Measurements from ENCODE around the gene SLC44A5. TPM values are rescaled to one million over a fixed set of nuclear protein-coding genes. Genes with fewer than 3 reads are reported as not detected.
"Not testable (repeated sequence)": the region's sequence is repeated elsewhere in the genome, so short reads cannot be mapped to it uniquely, and the experiment has no call there.

Gene SLC44A5
- total RNA-seq, 2 experiments from 2014 or later, result 0.79 to 0.89 TPM

DNA sequence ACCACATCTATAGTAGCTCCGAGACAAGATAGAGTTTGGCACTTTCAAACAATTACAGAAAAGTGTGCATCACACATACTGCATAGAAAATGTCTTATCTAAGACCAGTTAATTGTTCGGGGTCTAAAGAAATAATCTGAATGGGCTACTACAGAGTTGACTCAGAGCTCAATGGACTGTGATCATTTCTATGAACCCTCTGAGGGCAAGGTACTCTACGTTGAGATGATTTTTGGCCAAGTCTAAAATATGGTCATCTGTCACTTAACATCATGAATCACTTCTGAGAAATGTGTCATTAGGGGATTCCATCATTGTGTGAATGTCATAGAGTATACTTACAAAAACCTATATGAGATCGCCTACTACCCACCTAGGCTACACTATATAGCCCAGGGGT, 123.5 kb downstream of the SLC44A5 start:
- Mint-ChIP-seq H3K27me3 (no peaks in the 10 kb centered on the region), H3K36me3 (no peaks in the 10 kb centered on the region), H3K4me1 (no peaks in the 10 kb centered on the region), H3K27ac (no peak overlapping the region), H3K4me3 (no peak overlapping the region), H3K9me3 (peaks cover 1% of the 10 kb centered on the region)
- DNase-seq (no peak), ATAC-seq (ENCODE audit: low read depth) (no peak)
- POLR2A ChIA-PET, result no interaction called here

DNA sequence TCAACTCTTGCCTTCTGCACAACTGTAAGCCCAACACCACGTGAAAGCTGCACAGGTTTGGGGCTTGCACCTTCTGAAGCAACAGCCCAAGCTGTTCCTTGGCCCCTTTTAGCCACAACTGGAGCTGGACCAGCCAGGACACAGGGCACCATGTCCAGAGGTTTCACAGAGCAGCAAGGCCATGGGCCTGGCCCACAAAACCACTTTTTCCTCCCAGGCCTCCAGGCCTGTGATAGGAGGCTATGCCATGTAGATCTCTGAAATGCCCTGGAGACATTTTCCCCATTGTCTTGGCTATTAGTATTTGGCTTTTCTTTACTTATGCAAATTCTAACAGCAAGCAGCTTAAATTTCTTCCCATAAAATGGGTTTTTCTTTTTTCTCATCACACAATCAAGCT, 126.1 kb downstream of the SLC44A5 start:
- Mint-ChIP-seq H3K27ac (no peak overlapping the region), H3K9me3 (peaks cover 4% of the 10 kb centered on the region), H3K36me3 (no peaks in the 10 kb centered on the region), H3K4me1 (no peaks in the 10 kb centered on the region), H3K27me3 (no peaks in the 10 kb centered on the region), H3K4me3 (no peak overlapping the region)
- POLR2A ChIA-PET, result no interaction called here
- DNase-seq, result no peak
- ATAC-seq (ENCODE audit: low read depth), result no peak

DNA sequence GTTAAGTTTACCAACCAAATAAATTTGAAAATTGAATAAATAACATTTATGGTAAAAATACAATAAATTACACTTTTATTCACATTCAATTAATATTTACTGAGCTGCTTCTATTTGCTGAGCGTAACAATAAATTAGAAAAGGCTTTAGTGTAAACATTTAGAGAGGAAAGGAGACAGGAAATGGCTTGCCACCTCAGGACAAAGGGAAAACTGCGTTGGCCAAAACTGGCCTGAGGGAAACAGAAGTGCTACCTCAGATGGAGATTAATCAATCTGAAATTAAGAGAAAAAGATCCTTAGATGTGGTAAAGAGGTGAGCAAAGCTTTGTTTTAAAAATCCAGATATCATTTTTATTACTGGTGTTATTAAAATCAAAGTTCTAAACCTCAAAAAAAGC, 128.0 kb downstream of the SLC44A5 start:
- Mint-ChIP-seq H3K27ac (no peak overlapping the region), H3K36me3 (no peaks in the 10 kb centered on the region), H3K4me3 (no peak overlapping the region), H3K27me3 (no peaks in the 10 kb centered on the region), H3K4me1 (no peaks in the 10 kb centered on the region), H3K9me3 (peaks cover 4% of the 10 kb centered on the region)
- ATAC-seq (ENCODE audit: low read depth) (no peak), DNase-seq (no peak)
- POLR2A ChIA-PET, result no interaction called here

DNA sequence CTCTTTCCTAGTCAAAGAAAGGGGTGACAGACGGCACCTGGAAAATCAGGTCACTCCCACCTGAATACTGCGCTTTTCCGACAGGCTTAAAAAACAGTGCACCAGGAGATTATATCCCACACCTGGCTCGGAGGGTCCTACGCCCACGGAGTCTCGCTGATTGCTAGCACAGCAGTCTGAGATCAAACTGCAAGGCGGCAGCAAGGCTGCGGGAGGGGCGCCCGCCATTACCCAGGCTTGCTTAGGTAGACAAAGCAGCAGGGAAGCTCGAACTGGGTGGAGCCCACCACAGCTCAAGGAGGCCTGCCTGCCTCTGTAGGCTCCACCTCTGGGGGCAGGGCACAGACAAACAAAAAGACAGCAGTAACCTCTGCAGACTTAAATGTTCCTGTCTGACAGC, 134.4 kb downstream of the SLC44A5 start:
- H3K9me3 Mint-ChIP-seq; H3K4me1 Mint-ChIP-seq; DNase-seq; ATAC-seq (ENCODE audit: low read depth); H3K4me3 Mint-ChIP-seq; H3K36me3 Mint-ChIP-seq; H3K27me3 Mint-ChIP-seq; H3K27ac Mint-ChIP-seq; POLR2A ChIA-PET: not testable (repeated sequence)

DNA sequence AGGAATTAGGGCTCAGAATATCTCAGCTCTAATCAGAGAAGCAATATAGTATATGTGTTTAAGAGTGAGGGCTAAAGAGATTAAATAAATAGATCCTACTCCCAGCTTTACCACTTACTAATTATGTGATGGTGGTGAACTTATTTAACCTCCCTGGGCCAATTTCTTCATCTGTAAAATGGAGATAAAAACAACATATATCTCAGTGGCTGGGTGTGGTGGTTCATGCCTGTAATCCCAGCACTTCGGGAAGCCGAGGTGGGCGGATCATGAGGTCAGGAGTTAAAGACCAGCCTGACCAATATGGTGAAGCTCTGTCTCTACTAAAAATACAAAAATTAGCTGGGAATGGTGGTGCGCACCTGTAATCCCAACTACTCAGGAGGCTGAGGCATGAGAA, 135.2 kb downstream of the SLC44A5 start:
- H3K27ac Mint-ChIP-seq, result no peak overlapping the region
- no peak overlapping the region for H3K4me3 Mint-ChIP-seq
- no peak for ATAC-seq (ENCODE audit: low read depth)
- POLR2A ChIA-PET, result no interaction called here
- H3K4me1 Mint-ChIP-seq, result no peaks in the 10 kb centered on the region
- H3K27me3 Mint-ChIP-seq, result no peaks in the 10 kb centered on the region
- no peak for DNase-seq
- no peaks in the 10 kb centered on the region for H3K36me3 Mint-ChIP-seq
- no peaks in the 10 kb centered on the region for H3K9me3 Mint-ChIP-seq

DNA sequence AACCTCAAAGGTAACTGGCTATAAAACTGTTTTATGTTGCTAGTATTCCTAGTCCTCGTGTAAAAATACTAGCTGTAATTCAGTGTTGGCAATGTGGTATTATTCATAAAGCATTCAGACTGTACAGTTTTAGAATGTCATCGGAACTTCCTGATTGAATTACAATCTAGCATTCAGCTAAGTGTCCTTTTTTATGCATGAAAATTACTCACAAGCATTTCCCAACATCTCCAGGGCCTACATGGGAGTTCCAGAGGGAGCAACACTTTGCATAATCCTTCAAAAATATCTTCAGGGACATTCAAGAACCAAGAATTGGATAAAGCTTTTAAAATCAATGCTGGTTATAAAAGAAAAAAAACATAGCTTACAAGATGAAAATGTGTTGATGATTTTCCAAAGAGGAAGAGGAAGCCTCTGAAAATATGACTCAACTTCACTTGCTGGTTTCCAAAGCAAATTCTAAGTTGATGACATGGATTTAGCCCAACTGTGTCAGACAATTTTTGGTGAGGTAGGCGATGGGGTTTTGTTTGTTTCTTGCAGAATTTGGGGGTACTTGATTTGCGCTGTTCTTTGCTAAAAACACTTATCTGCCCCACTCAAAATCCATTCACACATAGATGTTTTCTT, 137.8 kb downstream of the SLC44A5 start:
- Mint-ChIP-seq H3K36me3 (no peaks in the 10 kb centered on the region), H3K4me3 (no peak overlapping the region), H3K27me3 (no peaks in the 10 kb centered on the region), H3K9me3 (peaks cover 3% of the 10 kb centered on the region), H3K27ac (no peak overlapping the region), H3K4me1 (no peaks in the 10 kb centered on the region)
- DNase-seq (no peak), ATAC-seq (ENCODE audit: low read depth) (no peak)
- POLR2A ChIA-PET, result no interaction called here

DNA sequence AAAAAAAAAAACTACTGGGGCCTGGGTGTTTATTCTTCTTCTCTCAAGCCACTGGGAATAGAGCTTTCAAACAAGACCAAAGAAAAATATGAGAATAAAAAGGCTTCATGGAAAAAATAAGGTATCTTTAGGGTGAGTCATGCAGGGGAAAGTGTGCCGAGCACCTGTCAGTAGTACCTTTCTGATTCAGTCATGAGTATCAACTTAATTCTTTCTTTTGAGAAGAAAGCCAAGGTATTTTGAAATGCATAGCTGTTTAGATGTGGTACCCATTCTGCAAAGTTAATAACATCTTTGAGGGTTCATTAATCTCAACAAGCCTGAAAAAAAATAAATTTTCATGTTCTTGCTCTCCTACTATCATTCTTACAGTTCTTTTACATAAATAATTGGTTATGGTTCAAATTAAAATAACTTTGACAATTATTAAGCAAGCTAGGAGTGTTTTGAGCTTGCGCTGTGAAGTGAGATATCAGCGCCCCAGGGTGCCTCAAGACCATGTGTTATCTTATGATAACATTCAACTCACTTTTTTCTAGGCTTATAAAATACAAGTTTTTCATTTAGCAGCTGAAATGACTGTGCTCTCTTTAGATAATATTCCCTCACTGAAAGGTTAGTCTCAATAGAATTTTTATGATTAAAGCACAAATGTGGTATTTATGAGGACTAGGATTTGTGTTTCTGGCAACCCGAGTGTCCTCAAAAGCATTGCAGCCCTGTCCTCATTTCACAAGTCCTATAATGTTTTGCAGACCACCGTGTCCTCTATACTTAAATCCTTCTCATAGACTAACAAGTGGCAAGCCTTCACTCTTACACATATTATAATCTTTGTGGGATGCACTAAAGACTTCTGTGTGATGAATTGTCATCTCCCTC, 138.6 kb downstream of the SLC44A5 start:
- DNase-seq (no peak), ATAC-seq (ENCODE audit: low read depth) (no peak)
- Mint-ChIP-seq H3K4me1 (no peaks in the 10 kb centered on the region), H3K9me3 (peaks cover 3% of the 10 kb centered on the region), H3K27ac (no peak overlapping the region), H3K36me3 (no peaks in the 10 kb centered on the region), H3K27me3 (no peaks in the 10 kb centered on the region), H3K4me3 (no peak overlapping the region)
- POLR2A ChIA-PET, result no interaction called here

DNA sequence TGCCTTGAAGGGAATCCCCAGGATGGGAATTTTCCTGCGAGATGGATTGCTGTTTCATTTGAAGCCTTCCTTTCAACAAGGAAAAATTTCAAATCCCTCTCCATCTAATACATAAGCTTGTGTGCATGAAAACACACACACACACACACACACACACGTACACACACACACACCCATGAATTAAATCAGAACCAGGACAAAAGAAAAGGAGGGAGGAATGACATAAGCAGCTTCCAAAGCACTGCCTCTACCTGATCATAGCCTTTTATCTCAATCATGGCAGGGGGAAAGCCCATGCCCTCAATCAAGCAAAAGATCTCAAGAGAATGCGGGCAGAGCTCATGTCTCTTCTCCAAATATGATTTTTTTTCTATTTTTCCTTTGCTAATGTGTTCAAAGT, 139.7 kb downstream of the SLC44A5 start:
- Mint-ChIP-seq H3K27me3 (no peaks in the 10 kb centered on the region), H3K4me3 (no peak overlapping the region), H3K27ac (no peak overlapping the region), H3K4me1 (no peaks in the 10 kb centered on the region), H3K9me3 (peaks cover 3% of the 10 kb centered on the region), H3K36me3 (no peaks in the 10 kb centered on the region)
- POLR2A ChIA-PET, result no interaction called here
- no peak for DNase-seq
- no peak for ATAC-seq (ENCODE audit: low read depth)

DNA sequence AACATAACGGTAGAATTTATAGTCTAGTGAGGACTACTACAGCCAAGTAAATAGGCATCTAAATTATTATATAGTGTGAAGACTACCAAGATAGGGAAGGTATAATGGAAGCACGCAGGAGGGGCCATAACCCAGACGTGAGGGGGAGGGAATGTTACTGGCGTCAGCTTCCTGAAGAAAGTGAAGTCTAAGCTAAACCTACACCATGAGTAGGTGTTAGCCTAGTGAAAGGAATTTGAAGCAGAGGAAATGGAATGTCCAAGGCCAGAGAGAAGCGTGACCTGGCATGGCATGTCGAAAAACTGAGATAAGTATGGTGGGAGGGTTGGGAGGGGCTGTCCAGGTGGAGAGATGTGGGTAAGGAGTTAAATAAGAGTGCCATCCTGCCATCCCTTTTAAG, 140.5 kb downstream of the SLC44A5 start:
- ATAC-seq (ENCODE audit: low read depth), result no peak

DNA sequence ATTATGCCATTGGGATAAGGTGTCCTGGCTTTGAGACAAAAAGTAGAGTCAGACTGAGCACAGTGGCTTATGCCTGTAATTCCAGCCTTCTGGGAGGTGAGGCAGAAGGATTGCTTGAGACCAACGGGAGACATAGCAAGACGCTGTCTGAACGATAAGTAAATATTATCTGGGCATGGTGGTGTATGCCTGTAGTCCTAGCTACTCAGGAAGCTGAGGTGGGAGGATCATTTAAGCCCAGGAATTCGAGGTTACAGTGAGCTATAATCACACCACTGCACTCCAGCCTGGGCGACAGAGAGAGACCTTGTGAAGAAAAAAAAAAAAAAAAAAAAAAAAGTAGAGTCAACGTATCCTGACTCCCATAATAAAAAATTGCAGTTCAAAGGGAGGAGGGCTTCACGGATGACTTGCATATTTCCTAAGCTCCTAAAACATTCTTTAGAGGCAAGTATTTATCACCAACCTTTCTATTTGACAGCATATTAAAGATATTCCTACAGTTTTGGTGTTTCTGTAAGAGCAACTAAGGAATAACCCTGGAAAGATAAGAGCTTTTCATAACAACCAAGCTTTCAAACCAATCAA, 141.2 kb downstream of the SLC44A5 start:
- Mint-ChIP-seq H3K36me3 (no peaks in the 10 kb centered on the region), H3K4me1 (no peaks in the 10 kb centered on the region), H3K9me3 (peaks cover 3% of the 10 kb centered on the region), H3K4me3 (no peak overlapping the region), H3K27ac (no peak overlapping the region), H3K27me3 (no peaks in the 10 kb centered on the region)
- DNase-seq, result no peak
- POLR2A ChIA-PET, result no interaction called here
- no peak for ATAC-seq (ENCODE audit: low read depth)

More for the DNA sequence above, 140.5 kb downstream of the SLC44A5 start:
- Mint-ChIP-seq H3K4me3 (no peak overlapping the region), H3K27ac (no peak overlapping the region), H3K36me3 (no peaks in the 10 kb centered on the region), H3K9me3 (peaks cover 3% of the 10 kb centered on the region), H3K4me1 (no peaks in the 10 kb centered on the region), H3K27me3 (no peaks in the 10 kb centered on the region)
- POLR2A ChIA-PET, result no interaction called here
- no peak for DNase-seq

DNA sequence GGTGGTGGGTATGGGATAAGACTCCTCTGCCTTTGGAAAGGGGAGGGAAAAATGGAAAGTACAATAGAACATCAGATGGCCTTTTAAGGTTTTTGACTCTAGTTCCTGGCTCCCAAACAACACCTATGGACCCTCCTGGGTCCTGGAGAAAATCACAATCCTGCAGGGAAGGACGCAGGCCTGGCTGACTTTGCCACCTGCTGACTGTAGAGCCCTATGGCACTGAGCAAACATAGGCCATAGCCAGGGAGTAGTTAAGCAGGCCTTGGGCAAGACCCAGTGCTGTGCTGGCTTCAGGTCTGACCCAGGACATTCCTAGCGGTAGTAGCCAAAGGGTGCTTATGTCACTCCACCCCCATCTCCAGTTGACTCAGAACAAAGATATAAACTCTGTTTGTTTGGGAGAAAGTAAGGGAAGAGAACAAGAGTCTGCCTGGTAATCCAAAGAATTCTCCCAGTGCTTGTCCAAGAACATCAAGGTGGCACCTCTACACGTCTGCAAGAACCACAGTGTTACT, 149.0 kb downstream of the SLC44A5 start:
- Mint-ChIP-seq H3K27me3 (no peaks in the 10 kb centered on the region), H3K4me1 (no peaks in the 10 kb centered on the region), H3K36me3 (no peaks in the 10 kb centered on the region), H3K9me3 (no peaks in the 10 kb centered on the region), H3K27ac (no peak overlapping the region), H3K4me3 (no peak overlapping the region)
- DNase-seq (no peak), ATAC-seq (ENCODE audit: low read depth) (no peak)
- POLR2A ChIA-PET, result no interaction called here

DNA sequence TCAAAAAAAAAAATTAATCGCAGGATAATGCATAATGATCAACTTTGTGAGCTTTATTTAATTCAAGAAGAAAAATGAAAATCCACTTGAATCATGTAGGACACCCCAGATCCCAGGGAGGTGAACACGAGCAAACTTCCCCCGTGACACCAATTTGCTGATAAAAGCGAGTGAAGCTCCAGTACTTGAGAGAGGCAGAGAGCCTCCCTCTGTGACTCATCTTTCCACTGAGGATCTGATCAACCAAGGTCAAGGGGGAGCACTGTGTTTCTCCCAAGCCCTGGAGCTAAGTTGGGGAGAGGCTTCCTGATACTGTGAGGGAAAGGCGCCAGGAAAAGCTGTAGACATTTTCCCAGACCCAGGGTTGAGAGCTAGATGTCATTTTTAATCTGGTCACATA, 160.9 kb downstream of the SLC44A5 start:
- H3K27ac Mint-ChIP-seq, result no peak overlapping the region
- no peaks in the 10 kb centered on the region for H3K4me1 Mint-ChIP-seq
- no peaks in the 10 kb centered on the region for H3K27me3 Mint-ChIP-seq
- no peak overlapping the region for H3K4me3 Mint-ChIP-seq
- no peaks in the 10 kb centered on the region for H3K36me3 Mint-ChIP-seq
- ATAC-seq (ENCODE audit: low read depth) (no peak), DNase-seq (no peak)
- POLR2A ChIA-PET, result no interaction called here
- no peaks in the 10 kb centered on the region for H3K9me3 Mint-ChIP-seq

DNA sequence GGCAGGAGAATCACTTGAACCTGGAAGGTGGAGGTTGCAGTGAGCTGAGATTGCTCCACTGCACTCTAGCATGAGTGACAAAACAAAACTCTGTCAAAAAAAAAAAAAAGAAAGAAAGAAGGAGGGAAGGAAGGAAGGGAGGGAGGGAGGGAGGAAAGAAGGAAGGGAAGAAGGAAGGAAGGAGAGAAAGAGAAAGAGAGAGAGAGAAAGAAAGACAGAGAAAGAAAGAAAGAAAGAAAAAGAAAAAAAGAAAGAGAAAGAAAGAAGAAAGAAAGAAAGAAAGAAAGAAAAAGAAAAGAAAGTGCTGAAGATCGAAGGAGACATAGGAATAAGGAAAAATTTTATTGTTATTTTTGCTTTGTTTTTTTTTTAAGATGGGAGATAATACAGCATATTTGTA, 166.7 kb downstream of the SLC44A5 start:
- no peaks in the 10 kb centered on the region for H3K27me3 Mint-ChIP-seq
- no peaks in the 10 kb centered on the region for H3K4me1 Mint-ChIP-seq
- POLR2A ChIA-PET, result no interaction called here
- H3K4me3 Mint-ChIP-seq, result no peak overlapping the region
- ATAC-seq (ENCODE audit: low read depth) (no peak), DNase-seq (no peak)
- no peaks in the 10 kb centered on the region for H3K9me3 Mint-ChIP-seq
- H3K27ac Mint-ChIP-seq, result no peak overlapping the region
- no peaks in the 10 kb centered on the region for H3K36me3 Mint-ChIP-seq

DNA sequence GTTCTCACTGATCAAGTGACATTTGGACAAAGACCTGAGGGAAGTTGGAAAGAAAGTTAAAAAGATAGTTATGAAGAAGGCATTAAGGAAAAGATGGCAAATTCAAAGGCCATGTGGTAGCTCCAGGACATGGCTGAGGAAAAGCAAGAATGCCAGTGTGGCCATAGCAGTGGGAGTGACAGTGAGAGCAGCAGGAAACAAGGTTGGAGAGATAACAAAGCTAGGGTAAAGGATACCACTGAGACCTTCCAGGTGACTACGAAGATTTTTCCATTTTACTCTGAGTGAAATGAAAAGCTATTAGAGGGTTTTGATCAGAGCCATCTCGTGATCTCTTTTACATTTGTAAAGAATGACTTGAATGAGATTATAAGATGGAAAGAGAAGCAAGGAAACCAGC, 170.6 kb downstream of the SLC44A5 start:
- ATAC-seq (ENCODE audit: low read depth), result no peak
- Mint-ChIP-seq H3K36me3 (no peaks in the 10 kb centered on the region), H3K9me3 (no peaks in the 10 kb centered on the region), H3K4me3 (no peak overlapping the region), H3K27ac (no peak overlapping the region), H3K4me1 (no peaks in the 10 kb centered on the region), H3K27me3 (no peaks in the 10 kb centered on the region)
- no peak for DNase-seq
- POLR2A ChIA-PET, result no interaction called here

Measured in activated naive CD8-positive, alpha-beta T cell treated with anti-CD3 and anti-CD28 coated beads, Interleukin-2, amount 10 ng/mL, durations not matched to agents 7 days and 5 days (primary cell).